VCaP (cell line): ENCODE data around the gene CSDE1.
A peak's percentile ranks its signal among the peaks of the same experiment; 100 is the strongest.

Experiments
- H3K27ac ChIP-seq: fragments of 450-650 bp; 2 replicates; pipeline ENCODE4 v1.5.1; 2017
- CTCF ChIP-seq: fragments of 450-650 bp; conservative IDR thresholded peaks from 2 replicates; pipeline ENCODE4 v1.5.1; 2017; ENCODE audit warnings: mild to moderate bottlenecking, moderate library complexity

The CSDE1 gene

GRCh38 chr1:114723915-114724314, 33.9 kb downstream of the CSDE1 start:
- H3K27ac ChIP-seq, result no peak overlapping the region
- no peak for TF ChIP-seq CTCF

DNA sequence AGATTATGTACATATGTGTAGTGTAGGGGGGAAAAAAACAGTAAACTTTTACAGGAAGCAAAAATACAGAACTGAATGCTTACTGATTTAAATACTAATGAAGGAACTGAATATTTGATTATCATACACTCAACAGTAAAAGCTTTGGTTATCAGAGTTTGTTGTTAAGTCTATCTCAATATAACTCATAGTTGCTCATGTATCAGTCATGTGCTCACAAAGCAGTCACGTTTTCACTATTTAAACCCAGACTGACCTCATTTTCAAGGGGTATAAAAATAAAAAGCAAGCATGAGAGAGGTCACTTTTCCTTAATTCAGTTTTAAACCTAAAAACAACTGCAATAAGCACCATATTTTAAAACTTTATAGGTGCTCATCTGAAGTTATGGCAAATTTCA, 34.3 kb downstream of the CSDE1 start:
- no peak for TF ChIP-seq CTCF
- no peak overlapping the region for H3K27ac ChIP-seq

- H3K27ac ChIP-seq, result no peak overlapping the region
- no peak for TF ChIP-seq CTCF
Measured at GRCh38 chr1:114720492-114720891, 37.3 kb downstream of the CSDE1 start.

DNA sequence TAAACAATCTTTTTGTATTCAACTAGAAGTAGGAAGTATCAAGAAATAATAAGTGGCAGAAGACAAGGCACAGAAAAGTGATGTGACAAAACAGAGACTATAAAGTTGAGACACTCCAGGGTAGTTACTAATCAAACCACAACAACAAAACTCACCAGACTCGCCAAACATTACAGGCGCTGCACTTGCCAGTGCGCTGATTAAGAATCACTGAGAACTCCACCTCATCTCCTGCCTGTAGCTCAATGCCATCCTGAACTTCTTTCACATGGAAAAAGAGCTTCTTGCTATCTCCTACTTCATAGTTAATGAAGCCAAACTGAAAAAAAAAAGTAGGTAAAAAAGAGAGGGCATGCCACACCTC, 38.4 kb downstream of the CSDE1 start:
- no peak for TF ChIP-seq CTCF
- H3K27ac ChIP-seq, result no peak overlapping the region; the same call in 1 of the 2 replicates

- TF ChIP-seq CTCF, result no peak
- H3K27ac ChIP-seq, result no peak overlapping the region; the same call in 1 of the 2 replicates
Measured at GRCh38 chr1:114718661-114719423, 38.9 kb downstream of the CSDE1 start.

DNA sequence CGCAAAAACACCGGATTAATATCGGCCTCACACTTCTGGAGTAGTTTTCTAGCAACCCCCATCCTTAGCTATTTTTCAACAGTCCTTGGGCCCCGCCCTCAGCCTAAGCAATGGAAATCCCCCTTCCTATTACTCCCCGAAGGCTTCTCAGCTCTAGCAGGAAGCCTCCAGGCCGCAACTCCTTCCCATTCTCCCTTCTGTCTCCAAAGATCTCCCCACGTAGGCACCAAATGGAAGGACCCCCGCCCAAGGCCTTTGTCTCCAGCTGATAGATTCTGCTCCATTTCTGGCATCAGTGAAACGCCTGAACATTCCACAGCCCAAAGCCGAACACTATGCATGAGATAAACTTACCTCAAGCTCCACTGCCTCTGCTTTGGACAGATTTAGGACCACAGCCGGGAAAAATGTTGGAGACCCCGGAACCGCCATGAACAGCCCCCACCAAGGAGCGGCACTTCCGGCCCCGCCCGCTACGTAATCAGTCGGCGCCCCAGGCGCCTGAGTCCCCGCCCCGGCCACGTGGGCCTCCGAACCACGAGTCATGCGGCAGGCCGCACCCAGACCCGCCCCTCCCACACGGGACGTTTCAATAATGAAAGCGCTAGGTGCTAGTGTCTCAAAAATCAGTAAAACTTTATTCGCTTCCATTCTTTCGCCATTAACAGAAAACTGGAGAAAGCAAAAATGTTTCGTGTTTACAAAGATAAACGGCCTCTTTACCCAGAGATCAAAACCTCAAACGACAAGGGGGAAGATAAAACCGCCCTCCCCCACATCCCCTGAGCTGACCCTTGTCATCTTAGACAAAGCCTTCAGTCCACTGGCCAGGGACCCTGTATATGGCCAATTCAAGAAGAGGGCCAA, 41.2 kb downstream of the CSDE1 start, which contains the start of gene NRAS:
TSS of gene NRAS (minus strand) at position 468 of the 867 bp plus-strand sequence. CDS start 611 bp downstream, outside the sequence.
- TF ChIP-seq CTCF, result no peak
- H3K27ac ChIP-seq, result peak within 1 kb of the TSS; percentile 81

DNA sequence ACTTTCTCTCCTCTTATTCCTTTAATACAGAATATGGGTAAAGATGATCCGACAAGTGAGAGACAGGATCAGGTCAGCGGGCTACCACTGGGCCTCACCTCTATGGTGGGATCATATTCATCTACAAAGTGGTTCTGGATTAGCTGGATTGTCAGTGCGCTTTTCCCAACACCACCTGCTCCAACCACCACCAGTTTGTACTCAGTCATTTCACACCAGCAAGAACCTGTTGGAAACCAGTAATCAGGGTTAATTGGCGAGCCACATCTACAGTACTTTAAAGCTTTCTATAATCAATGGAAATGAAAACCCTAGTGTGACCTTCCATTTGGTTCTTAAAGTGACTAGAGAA, 41.9 kb downstream of the CSDE1 start:
- no peak for TF ChIP-seq CTCF
- peak overlapping the region; percentile 81 for H3K27ac ChIP-seq
